Uterus (tissue), 4 donors: Measurements from ENCODE around the gene PIGW. TPM values are rescaled to one million over a fixed set of nuclear protein-coding genes. Genes with fewer than 3 reads are reported as not detected.

Source experiments
- DNase-seq, 2 donors: peaks; one replicate each; pipeline ENCODE4 v3.0.0-alpha.2; 2019 to 2020
- H3K27ac ChIP-seq, 2 donors: fragments of 200-600 bp; sonication (generic); 1 replicate in 1 of 2; 2 replicates in 1 of 2; pipeline ENCODE4 v1.5.1; 2016 to 2018
- H3K27me3 ChIP-seq, 2 donors: fragments of 200-600 bp; sonication (generic); one replicate each; pipeline ENCODE4 v1.5.1; 2018 to 2019; ENCODE audit warnings: control low read depth in 1 of 2
- H3K36me3 ChIP-seq, 2 donors: fragments of 200-600 bp; sonication (generic); one replicate each; pipeline ENCODE4 v1.5.1; 2019; ENCODE audit warnings: control low read depth in 1 of 2
- H3K4me1 ChIP-seq, 2 donors: fragments of 200-600 bp; sonication (generic); one replicate each; pipeline ENCODE4 v1.5.1; 2018 to 2019; ENCODE audit warnings: control low read depth in 1 of 2
- H3K4me3 ChIP-seq, 2 donors: fragments of 200-600 bp; sonication (generic); 1 replicate in 1 of 2; 2 replicates in 1 of 2; pipeline ENCODE4 v1.5.1; 2018 to 2019; ENCODE audit warnings: mild to moderate bottlenecking in 1 of 2
- H3K9me3 ChIP-seq, 2 donors: fragments of 200-600 bp; sonication (generic); one replicate each; pipeline ENCODE4 v1.5.1; 2019; ENCODE audit warnings: control low read depth in 1 of 2
- CTCF ChIP-seq, 4 experiments: fragments of 200-600 bp in 2 of 4; fragments of 450-650 bp in 2 of 4; sonication (generic) in 2 of 4; IDR thresholded peaks; one replicate each; pipeline ENCODE4 v1.5.1; 2016 to 2019; ENCODE audit warnings: antibody characterized with exemption in 4 of 4, mild to moderate bottlenecking in 2 of 4, moderate library complexity in 1 of 4
- POLR2A ChIP-seq, 2 donors: fragments of 450-650 bp; IDR thresholded peaks; one replicate each; pipeline ENCODE4 v1.6.1; 2016; ENCODE audit warnings: antibody characterized with exemption in 2 of 2, mild to moderate bottlenecking in 1 of 2, moderate library complexity in 1 of 2
- intact Hi-C: fragments of 100-400 bp; cut with DNase I; formaldehyde crosslinking; loops from one replicate; pipeline ENCODE4 v1.15.1; 2023; ENCODE audit warnings: low total_unique reads
- total RNA-seq, 4 donors: library from RNA; depleted of rRNA in 3 of 4; stranded (reverse); fragments of >200 nt in 3 of 4; gene quantifications; one replicate each; pipeline versions ENCODE4 v1.1.0 to v1.2.4, GENCODE V29; 2014 to 2023
- donor health status: DM: yes; HTN: yes; CAD: no.

The PIGW gene
- total RNA-seq, 4 donors from 2014 or later: 8.6 to 12.9 (median 11.0) TPM; not detected in 1

DNA sequence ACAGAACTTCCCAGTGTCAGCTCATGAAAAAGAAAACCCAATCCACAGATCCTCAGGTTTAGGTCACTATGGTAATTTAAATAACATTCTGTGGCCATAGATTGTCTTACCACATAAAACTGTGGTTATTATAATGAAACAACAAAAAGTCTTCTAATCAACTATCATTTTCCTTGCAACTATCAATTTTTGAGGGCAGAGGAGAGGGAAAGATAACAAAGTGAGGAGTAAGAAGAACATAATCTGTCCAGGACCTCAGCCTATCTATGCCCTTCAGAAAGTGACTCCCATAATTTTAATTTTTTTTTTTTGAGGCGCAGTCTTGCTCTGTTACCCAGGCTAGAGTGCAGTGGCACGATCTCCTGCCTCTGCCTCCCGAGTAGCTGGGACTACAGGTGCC lies 5.9 kb downstream of the PIGW start:
- Histone ChIP-seq H3K9me3 (no peaks in the 10 kb centered on the region), H3K27ac (no peak overlapping the region), H3K4me1 (no peaks in the 10 kb centered on the region), H3K36me3 (no peaks in the 10 kb centered on the region), H3K27me3 (no peaks in the 10 kb centered on the region), H3K4me3 (no peak overlapping the region)
- intact Hi-C loops: no loop called here
- DNase-seq: no peak
- TF ChIP-seq CTCF (IDR thresholded peaks at IDR 0.05) (no peak), POLR2A (IDR thresholded peaks at IDR 0.05) (no peak)

DNA sequence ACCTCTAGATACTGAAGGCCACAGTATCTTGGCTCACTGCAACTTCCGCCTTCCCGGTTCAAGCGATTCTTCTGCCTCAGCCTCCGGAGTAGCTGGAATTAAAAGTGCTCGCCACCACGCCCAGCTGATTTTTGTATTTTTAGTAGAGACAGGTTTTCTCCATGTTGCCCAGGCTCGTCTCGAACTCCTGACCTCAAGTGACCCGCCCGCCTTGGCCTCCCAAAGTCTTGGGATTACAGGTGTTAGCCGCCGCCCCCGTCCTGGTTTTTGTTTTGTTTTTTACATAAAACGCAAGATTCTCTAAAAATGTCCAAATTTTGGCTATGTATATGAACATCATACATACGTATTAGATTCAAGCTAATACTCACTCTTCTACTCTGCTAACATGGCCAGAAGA lies 8.0 kb downstream of the PIGW start:
- intact Hi-C loops: no loop called here
- H3K36me3 ChIP-seq: no peaks in the 10 kb centered on the region
- no peaks in the 10 kb centered on the region for H3K27me3 ChIP-seq
- no peak for DNase-seq
- TF ChIP-seq POLR2A (IDR thresholded peaks at IDR 0.05) (no peak), CTCF (IDR thresholded peaks at IDR 0.05) (no peak)
- H3K27ac ChIP-seq: no peak overlapping the region
- H3K4me3 ChIP-seq: no peak overlapping the region
- H3K4me1 ChIP-seq: peaks cover 6 to 11% of the 10 kb centered on the region in 2 donors
- H3K9me3 ChIP-seq: no peaks in the 10 kb centered on the region

GRCh38 chr17:36544044-36544306 lies 9.2 kb downstream of the PIGW start:
- TF ChIP-seq CTCF (IDR thresholded peaks at IDR 0.05) (no peak), POLR2A (IDR thresholded peaks at IDR 0.05) (no peak)
- peaks cover 6 to 11% of the 10 kb centered on the region in 2 donors for H3K4me1 ChIP-seq
- peak; percentile 24 to 32 for DNase-seq
- H3K27ac ChIP-seq: peak overlapping the region; percentile 98 to 100
- no peaks in the 10 kb centered on the region for H3K9me3 ChIP-seq
- intact Hi-C loops: no loop called here
- H3K27me3 ChIP-seq: no peaks in the 10 kb centered on the region
- H3K4me3 ChIP-seq: peak overlapping the region; percentile 90 to 99
- no peaks in the 10 kb centered on the region for H3K36me3 ChIP-seq

- peak within 1 kb of the TSS; percentile 90 to 99 for H3K4me3 ChIP-seq
- peak within 1 kb of the TSS; percentile 98 to 100 for H3K27ac ChIP-seq
- H3K27me3 ChIP-seq: no peaks in the 10 kb centered on the region
- peaks cover 6 to 11% of the 10 kb centered on the region in 2 donors for H3K4me1 ChIP-seq
- H3K9me3 ChIP-seq: no peaks in the 10 kb centered on the region
- H3K36me3 ChIP-seq: no peaks in the 10 kb centered on the region
- intact Hi-C loops: loop anchor here (5.0 kb wide), 1 partner anchor 53 kb away; no protein-coding TSS in a partner anchor
- peak; percentile 87 to 92 for DNase-seq
- TF ChIP-seq POLR2A (IDR thresholded peaks at IDR 0.05) (peak; percentile 64 to 85), CTCF (IDR thresholded peaks at IDR 0.05) (no peak)
Measured at GRCh38 chr17:36544307-36545076, 9.7 kb downstream of the PIGW start, which contains the start of gene GGNBP2. Gene GGNBP2, plus strand, starts transcription at chr17:36544919. Its CDS starts 806 bp downstream, at chr17:36545725.

DNA sequence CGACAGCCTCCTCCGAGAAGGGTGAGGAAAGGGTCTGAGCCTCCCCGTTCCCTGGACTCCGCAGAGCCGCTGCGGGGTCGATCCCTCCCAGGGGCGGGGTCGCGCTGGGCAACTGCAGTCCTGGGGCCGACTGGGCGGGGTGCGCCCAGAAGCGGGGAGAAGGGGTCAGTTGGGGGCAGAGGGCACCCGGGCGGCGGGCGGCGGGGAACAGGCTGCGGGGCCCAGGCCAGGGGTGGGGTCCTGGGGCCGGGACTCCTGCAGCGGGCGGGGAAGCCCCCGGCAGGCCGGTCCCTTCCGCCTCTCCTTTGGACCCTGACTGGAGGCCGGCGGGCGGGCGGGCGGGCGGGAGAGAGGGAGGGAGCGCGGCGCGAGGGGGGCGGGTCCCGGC lies 10.3 kb downstream of the PIGW start:
- intact Hi-C loops: loop anchor here (5.0 kb wide), 1 partner anchor 52 kb away; no protein-coding TSS in a partner anchor
- H3K36me3 ChIP-seq: no peaks in the 10 kb centered on the region
- H3K4me3 ChIP-seq: peak overlapping the region; percentile 90 to 99
- no peaks in the 10 kb centered on the region for H3K27me3 ChIP-seq
- TF ChIP-seq CTCF (IDR thresholded peaks at IDR 0.05) (no peak), POLR2A (IDR thresholded peaks at IDR 0.05) (no peak)
- no peaks in the 10 kb centered on the region for H3K9me3 ChIP-seq
- DNase-seq: no peak
- H3K27ac ChIP-seq: peak overlapping the region; percentile 98 to 100
- peaks cover 6 to 11% of the 10 kb centered on the region in 2 donors for H3K4me1 ChIP-seq
